GM12801 (cell line): ENCODE measurements around the gene HES4.

Experiments
- CTCF ChIP-seq: IDR thresholded peaks from one replicate; pipeline ENCODE4 v1.5.1; 2011; ENCODE audit warnings: control low read depth; ENCODE audit not compliant: insufficient read length; ENCODE audit errors: extremely low read depth

HES4 gene

GRCh38 chr1:1039145-1039910, 39.4 kb upstream of the HES4 start:
- TF ChIP-seq CTCF = no peak

- no peak for TF ChIP-seq CTCF
Measured at GRCh38 chr1:1038694-1039093, 38.8 kb upstream of the HES4 start.

- no peak for TF ChIP-seq CTCF
Measured at GRCh38 chr1:1037366-1038327, 37.8 kb upstream of the HES4 start.

- no peak for TF ChIP-seq CTCF
Measured at GRCh38 chr1:1035291-1035943, 35.5 kb upstream of the HES4 start.

GRCh38 chr1:1034439-1034781, 34.5 kb upstream of the HES4 start:
- no peak for TF ChIP-seq CTCF

GRCh38 chr1:1033731-1034438, 34.0 kb upstream of the HES4 start:
- no peak for TF ChIP-seq CTCF
